HG02623 (cell line): ENCODE measurements around the gene GDPD5.

Experiments used
- ATAC-seq: cut with Tn5 transposase; IDR thresholded peaks from one replicate; pipeline ENCODE4 v1.9.1; 2021; ENCODE audit warnings: moderate library complexity; ENCODE audit not compliant: unreplicated experiment

The GDPD5 gene

GRCh38 chr11:75558939-75559843 lies 33.5 kb upstream of the GDPD5 start:
- no peak for ATAC-seq

DNA sequence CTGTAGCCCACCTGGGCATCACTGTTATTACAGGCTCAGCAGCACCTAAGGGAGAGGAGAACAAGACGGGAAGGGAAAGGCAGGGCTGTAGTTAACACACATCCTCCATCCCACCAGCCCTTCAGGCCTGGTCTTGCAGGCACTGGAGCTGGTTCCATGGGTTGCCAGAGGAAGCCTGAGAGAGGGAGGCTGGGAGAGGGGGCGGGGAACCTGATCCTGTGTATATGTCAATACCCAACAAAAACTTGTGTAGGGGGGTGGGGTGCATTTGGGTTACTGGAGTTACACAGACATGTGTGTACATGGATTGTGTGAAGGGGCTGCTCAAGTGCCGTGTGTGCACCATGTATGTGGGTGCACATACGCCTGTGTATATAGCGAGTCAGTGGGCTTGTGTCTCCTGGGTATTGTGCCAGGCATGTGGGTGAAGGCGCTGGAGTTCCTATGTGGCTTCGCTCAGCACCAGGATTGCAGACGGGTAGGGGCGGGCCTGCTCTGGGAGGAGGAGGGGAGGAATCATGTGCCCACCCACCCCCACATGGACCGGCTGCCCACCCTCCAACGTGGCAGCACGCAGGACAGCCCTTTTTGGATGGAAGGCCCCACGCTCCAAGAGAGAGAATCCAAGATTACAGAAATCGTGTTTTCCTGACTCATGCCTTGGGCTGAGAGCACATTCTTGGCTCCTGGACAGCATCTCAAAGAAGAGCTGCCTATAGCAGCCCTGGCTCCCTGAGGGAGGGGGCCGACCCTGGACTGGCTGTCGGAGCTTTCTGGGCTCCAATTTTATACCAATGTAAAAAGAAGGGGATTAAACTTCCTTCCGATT lies 32.1 kb upstream of the GDPD5 start:
- ATAC-seq = no peak

DNA sequence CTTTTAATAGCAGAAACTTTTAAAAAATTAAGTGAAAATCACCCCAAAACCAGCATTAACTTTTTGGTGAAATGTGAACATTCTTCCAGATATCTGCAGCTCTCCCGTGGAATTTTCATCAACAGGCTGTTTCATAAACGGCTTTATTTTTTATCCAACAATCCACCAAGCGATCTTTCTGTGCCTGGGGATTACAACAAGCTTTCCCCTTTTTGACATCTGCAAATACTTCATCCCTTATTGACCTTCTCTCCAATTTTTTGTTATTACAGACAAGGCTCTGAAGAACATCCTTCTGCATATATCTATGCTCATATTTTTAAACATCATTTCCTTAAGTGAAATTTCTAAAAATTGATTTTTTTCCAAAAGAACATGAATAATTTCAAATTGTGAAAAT lies 30.5 kb upstream of the GDPD5 start:
- no peak for ATAC-seq

GRCh38 chr11:75555079-75555811 lies 29.5 kb upstream of the GDPD5 start:
- no peak for ATAC-seq

DNA sequence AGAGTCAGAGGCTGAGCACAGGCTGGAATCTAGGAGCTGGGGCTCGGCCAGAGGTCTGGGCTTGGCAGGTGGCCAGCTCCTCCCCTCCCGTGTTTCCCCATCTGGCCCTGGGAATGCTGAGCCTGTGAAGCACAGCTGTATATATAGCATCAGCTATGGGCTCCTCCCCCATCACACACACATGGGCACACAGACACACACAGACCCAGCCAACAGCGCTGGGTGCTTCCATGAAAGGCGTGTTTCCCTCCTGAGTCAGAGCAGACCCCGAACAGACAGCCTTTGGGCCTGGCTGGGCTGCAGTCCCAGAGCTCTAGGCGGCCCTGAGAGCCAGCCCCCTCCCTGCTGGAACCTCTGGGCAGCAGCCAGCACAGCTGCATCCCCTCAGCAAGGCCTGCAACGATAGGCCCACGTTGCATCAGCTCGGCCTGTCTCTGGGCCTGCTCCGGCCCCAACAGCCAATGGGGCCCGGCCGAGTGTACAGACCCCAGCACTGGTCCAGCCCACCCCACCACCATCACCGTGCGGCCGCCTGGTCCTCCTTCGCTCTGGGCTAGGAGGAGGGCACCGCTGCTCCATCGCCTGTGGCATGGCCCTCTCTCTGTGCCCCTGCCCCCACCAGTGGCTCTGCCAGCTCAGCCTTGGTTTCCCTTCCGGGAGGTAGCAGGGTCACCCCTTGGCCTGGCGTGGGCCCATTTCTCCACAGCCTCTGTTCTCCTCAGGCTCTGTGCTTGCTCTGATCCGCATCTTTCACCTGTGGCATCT lies 28.7 kb upstream of the GDPD5 start:
- no peak for ATAC-seq

DNA sequence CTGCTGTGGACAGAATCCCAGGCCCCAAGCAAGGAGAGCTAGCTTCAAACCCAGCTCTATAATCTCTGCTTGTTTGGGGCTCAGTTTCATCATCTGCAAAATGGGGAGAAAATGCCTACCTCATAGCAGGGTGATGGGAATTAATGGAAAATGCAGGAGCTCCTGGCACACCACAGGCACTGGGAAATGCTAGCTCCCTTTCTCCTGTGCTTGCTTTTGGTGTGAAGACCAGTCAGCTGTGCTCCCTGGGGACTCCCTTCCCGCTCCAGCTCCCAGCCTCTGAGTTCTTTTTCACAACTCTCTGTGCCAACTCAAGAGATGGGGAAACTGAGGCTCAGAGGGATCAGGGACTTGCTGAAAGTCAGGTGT lies 28.1 kb upstream of the GDPD5 start:
- ATAC-seq = no peak

DNA sequence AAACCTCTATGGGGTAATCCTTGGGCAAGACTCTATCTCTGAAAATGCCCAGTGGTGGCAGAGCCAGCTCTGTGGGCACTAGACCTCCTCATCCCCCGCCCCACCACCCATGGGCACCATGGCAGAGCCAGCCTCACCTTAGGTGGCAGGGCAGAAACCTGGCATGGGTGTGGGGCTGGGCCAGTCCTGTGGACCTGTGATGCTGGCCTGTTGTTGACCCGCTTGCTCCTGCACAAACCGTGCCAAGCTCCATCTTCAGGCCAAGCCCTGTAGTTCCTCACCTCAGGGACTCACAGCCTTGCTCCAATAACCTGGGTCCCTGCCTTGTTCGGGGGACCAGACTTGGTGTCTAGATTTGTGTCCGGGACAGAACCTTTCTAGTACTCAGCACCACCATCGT lies 27.4 kb upstream of the GDPD5 start:
- no peak for ATAC-seq

GRCh38 chr11:75549370-75549958 lies 23.7 kb upstream of the GDPD5 start:
- no peak for ATAC-seq

DNA sequence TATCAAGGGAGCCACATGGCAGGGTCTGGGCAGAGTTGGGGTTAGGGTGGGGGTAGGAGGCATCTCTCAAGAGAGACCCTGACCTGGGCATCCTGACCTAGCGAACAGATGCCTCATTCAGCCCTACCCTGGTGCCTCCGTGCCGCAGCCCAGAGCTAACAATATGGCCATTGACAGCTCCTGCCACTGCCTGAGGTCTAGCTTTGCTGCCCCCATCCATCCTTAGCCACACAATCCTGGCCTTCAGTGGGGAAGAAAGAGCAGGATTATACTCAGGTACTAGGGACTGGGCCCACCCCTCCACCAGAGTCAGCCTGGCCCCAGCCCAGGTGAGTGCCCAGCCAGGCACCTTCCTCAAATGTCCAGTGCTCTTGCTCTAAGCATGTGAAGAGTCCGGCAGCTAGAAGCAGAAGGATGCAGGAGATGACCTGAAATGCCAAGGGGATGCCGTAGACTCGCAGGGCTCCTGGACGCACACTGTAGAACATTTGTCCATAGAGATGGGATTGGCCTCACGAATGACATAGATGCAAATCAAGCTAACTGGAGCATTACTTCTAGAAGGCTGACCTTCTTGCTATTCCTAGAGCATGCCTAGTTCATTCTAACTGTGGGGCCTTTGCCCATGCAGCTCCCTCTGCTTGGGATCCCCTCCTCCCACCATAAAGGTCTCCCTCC lies 23.0 kb upstream of the GDPD5 start:
- ATAC-seq = no peak

- no peak for ATAC-seq
Observed at GRCh38 chr11:75547617-75548058, 21.9 kb upstream of the GDPD5 start.

DNA sequence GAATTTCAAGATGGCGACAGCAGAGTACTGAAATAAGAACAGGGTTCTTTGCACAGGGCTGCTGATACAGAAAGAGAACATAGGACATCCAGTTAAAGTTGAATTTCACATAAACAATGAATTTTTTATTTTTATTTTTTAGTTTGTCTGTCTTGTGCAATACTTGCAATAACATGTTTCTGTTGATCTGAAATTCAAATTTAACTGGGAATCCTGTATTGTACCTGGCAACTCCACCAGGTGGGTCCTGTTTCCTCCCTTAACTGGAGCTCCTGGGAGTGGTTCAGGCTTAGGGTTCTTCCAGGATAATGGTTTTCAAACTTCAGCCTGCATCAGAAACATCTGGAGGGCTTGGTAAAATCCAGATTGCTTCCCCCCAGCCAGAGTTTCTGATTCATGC lies 21.4 kb upstream of the GDPD5 start:
- no peak for ATAC-seq

DNA sequence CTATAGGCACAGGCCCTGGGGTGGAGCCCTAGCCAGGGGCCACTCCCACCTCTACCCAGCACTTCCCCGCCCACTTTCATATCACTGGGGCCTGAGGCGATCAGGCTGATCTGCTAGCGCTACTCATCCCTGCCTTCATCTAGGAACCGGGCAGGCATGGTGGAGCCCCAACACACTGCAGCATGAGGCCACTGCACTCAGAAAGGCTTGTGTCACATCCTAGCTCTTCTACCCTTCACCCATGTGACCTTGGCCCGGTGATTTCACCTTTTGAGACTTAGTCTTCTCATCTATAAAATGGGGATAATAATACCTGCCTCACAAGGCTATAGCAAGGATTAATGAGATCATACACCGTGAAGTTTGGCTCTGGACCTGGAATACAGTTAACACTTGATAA lies 18.1 kb upstream of the GDPD5 start:
- no peak for ATAC-seq

GRCh38 chr11:75542088-75542438 lies 16.3 kb upstream of the GDPD5 start:
- ATAC-seq = no peak

DNA sequence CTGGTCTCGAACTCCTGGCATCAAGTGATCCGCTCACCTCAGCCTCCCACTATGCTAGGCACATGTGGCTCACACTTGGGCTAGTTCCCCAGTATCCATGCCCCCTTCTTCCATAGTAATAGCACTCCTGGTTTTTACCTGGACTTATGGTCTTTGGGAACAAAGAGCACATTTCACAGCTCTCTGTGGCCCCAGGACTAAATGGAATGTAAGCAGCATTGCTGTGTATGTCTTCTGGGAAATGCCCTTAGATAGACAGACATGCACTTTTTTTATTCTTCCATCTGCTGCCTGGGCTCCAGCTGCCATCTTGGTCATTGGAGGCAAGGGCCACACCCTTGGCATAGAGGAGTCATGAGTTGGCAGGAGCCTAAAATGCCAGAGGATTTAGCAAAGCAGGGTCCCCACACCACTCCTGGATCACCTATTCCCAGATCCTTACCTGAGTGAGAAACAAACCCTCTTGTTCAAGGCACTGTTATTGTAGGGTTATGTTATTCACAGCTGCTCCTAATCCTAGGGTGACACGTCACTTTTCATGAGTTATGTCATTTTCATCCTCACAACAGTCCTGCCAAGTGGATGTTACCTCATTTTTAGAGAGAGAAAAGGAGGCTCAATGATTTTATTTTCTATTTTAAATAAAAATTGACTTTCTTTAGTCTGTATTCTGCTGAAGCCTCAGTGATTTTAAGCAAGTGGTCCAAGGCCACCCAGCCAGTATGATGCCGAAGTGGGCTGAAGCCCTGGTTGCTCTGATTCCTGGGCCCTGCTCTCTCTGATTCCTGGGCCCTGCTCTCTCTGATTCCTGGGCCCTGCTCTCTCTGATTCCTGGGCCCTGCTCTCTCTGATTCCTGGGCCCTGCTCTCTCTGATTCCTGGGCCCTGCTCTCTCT lies 15.7 kb upstream of the GDPD5 start:
- no peak for ATAC-seq

DNA sequence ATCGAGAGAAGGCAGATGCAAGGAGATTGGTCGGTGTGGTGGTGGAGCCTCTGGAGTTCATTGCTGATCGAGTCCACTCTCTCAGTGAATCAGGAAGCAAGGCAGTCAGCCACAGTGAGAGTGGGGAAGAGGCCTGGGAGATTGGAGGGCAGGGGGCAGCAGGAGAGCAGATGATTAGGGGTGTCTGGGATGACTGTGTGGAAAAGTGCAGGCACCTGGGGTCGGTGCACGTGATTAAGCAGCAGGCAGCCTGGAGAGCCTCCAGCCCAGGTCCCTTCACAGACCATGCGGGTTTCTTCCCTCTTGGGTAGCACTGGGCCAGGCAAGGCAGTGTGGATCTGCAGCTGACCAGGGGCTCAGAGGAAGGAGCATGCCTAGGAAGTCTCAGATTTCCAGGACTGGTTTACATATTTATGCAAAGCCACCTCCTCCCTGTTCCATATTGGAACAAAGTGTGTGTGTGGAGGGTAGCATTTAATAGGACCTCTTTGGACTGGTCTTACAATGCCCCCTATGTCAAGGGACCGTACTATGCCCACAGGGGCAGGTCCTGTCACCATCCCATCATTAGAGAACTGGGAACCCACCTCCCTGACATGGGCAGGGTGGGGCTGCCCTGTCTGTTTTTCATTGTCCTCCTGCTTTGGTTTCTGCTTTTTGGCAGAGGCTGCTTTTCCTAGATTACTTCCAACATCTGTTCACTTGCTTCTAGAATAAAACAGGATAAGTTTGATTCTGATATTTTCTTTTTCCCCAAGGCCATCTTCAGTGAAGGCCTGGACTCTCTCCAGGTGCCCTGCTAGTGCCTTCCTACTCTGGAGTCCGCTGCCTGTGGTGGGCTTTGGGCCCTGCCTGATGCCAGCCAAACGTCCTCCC lies 14.0 kb upstream of the GDPD5 start:
- no peak for ATAC-seq

DNA sequence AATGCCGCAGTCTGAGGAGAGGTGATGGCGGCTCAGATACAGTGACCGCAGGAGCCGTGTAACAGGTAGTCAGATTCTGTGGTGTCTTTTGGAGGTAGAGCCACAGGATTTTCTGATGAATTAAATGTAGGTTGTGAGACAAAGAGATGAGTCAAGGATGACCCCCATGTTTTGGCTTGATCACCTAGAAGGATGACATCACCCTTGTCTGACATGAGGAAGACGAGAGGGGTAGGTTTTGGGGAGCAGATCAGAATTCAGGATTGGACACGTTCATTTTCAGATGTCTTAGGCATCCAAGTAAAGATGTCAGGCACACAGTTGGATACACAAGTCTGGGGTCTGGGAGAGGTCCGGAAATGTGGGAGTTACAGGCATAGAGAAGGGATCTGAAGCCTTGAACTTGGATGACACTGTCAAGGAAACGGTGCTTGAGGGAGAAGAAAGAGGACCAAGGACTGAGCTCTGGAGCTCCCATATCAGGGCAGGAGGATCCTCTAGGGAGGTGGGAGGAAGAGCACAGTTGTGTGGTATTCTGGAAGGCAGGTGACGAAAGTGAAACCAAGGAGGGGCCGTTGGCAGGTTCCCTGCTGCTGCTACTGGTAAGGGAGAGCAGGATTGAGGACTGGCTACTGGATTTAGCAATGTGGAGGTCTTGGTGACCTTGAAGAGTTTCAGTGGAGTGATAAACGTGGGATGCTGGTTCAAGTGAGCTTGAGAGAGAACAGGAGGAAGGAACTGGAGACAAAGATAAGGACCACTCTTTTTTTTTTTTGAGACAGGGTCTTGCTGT lies 12.6 kb upstream of the GDPD5 start:
- ATAC-seq = no peak

DNA sequence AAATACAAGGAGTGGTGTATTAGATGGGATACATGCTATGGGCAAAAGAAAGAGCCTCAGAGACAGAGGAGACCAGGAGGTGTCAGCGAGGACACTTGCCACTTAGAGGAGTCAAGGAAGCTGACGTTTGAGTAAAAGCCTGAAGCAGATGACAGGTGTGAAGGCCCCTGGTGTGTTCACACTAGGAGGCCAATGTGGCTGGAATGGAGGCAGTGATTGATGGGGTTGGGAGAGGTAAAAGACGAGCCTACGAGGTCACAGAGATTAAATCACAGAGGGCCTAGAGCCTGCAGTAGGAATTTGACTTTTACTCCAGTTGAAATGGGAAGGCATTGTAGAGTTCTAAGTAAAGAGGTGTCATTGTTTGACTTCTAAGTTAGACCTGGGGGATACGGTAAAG lies 12.0 kb upstream of the GDPD5 start:
- ATAC-seq = no peak
